T-helper 2 cell treated with Interferon-gamma antibody and Interleukin-4, amounts not matched to agents 100 ng/mL and 5 ng/mL, for 36 hours (primary cell): Measurements from ENCODE around the gene ZNF670. TPM values are rescaled to one million over a fixed set of nuclear protein-coding genes. Genes with fewer than 3 reads are reported as not detected.
"Not testable (repeated sequence)": the region's sequence is repeated elsewhere in the genome, so short reads cannot be mapped to it uniquely, and the experiment has no call there.

Experiments
- intact Hi-C: fragments of 100-400 bp; cut with micrococcal nuclease; formaldehyde crosslinking; loops from one replicate; pipeline ENCODE4 v1.15.1; 2023
- total RNA-seq: library from RNA; stranded (reverse); gene quantifications from 2 replicates; pipeline ENCODE4 v1.2.3, GENCODE V29; 2022

The ZNF670 gene
- total RNA-seq = 2.0 and 2.2 TPM in 2 replicates

DNA sequence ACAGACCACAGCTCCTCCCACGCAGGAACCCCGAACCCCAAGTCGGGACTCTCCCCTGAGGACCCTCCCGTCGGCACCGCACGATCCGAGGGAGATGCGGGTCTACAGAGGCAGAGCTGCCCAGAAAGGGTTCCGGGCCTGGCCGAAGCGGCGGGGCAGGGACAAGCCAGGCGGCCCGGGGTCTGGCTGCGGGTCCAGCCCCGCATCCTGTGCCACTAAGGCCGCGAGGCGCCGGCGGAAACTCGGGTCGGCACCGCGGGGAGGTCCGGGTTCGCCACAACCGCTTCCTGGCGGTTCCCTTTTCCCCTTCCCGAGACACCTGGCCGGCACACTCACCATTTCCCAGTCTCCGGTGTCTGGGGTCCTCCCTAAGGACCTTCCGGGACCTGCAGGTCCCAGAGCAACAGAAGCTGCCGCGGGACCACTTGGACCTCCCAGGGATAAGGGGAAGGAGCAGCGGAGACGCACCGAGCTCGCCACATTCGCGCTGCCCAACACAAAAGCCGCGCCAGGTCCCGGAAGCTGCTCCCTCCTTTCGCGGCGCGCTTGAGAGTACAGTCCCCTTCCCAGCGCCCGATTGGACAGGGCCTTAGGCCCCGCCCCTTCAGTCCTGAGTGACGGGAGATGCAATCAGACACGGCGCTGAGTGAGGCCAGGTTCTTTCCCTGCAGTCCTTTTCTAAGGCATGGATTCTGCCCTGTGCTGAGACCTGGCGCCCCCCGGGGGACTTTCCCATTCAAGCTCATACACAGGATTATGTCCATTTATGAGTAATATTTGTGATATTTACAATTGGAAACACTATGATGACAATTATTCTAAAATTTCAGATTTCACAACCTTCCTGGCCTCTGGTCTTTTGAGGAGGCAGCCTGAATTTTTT is at the start of gene ZNF670:
Gene ZNF670, minus strand, starts transcription at position 554 of the 883 bp plus-strand sequence. Its CDS starts 215 bp downstream, at position 339.
- intact Hi-C loops = loop anchor here (1.0 to 10.0 kb wide), 6 partner anchors 26 to 384 kb away; partner anchors contain the start of genes AHCTF1, ZNF496 and ZNF669

DNA sequence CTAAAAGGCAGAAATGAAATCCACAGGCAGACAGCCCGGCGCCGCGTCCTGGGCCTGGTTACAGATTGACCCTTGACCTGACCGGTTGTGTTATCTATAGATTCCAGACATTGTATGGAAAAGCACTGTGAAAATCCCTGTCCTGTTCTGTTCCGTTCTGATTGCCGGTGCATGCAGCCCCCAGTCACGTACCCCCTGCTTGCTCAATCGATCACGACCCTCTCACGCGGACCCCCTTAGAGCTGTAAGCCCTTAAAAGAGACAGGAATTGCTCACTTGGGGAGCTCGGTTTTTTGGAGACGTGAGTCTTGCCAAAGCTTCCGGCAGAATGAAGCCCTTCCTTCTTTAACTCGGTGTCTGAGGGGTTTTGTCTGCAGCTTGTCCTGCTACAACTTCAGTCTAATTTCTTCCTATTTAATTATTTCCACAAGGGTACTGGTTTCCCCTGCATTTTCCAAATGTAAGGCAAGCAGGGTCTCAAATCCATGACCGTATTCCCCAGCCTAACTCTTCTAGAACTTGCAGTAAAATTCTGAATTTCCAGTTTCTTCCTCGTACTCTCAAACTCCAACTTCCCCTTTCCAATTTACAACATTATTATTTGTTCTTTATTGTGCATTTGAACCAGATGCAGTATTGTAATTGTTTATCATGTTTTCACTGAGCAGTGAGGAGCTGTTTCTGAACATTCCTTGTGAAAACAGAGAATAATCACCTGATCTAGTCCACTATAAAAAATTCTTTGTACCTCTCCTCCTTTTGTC is 49.1 kb upstream of the ZNF670 start:
- intact Hi-C loops = loop anchor here (2.0 kb wide), 1 partner anchor 83 kb away; no protein-coding TSS in a partner anchor

DNA sequence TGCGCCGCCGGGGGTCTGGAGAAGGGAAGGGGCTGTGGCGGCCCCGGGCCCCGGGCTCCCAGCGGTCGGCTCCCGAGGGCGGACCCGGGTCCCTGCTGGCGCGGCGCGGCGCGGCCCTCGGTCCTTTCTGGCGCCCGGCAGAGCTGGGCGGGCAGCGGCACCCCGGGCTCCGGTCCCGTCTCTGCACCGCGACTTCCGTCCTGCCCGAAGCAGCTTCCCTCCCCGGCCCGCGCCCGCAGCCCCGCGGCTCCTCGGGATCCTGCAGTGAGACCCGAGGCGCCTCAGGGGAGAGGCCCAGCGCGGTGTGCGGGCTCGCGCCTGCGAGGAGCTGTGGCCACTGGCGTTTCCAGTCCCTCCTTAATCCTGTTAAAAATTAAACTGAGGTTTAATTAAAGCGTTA is 48.0 kb upstream of the ZNF670 start:
- intact Hi-C loops = loop anchor here (2.0 kb wide), 1 partner anchor 84 kb away; no protein-coding TSS in a partner anchor

DNA sequence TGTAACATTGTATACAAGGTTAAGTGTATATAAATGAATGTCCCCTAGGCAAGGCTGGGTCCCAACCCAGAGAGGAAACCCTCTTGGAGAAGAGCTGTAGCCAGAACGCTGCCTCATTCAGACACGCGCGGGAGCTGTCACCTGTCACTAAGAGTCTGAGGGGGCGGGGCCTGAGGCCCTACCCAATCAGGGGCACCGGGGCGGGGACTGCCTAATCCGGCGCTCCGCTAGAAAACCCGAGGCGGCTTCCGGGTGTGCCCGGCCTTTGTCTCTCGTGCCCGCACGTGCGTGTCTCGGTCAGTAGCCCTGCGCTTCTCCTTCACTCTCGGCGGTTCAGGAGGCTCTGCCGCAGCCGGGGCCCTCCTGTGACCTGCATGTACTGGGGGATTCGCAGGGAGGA is 47.6 kb upstream of the ZNF670 start:
- intact Hi-C loops = loop anchor here (2.0 kb wide), 1 partner anchor 85 kb away; no protein-coding TSS in a partner anchor

DNA sequence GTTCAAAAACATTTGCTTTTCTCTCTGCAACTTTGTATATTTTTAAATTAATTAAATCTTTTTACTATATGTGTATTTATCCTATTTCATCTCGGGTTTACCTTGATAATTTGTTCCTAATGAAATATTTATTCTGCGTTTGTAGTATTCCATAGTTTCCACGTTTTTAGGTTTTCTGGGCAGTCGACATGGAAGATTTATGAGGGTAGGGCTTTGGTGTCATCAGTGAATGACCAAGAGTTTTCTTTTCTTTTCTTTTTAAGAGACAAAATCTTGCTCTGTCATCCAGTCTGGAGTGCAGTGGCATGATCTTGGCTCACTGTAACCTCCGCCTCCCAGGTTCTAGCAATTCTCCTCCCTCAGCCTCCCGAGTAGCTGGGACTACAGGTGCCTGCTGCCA is 42.8 kb upstream of the ZNF670 start:
- intact Hi-C loops = no loop called here

DNA sequence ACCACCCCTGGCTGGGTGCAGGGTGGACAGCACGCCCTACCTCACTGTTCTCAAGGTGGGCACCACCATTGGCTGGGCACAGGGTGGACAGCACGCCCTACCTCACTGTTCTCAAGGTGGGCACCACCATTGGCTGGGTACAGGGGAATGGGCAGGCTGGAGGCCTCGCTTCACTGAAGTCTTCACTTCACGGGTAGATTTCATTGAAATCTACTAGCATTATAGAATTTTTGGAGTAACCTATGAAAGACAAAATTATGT is 41.7 kb upstream of the ZNF670 start:
- intact Hi-C loops = not testable (repeated sequence)

DNA sequence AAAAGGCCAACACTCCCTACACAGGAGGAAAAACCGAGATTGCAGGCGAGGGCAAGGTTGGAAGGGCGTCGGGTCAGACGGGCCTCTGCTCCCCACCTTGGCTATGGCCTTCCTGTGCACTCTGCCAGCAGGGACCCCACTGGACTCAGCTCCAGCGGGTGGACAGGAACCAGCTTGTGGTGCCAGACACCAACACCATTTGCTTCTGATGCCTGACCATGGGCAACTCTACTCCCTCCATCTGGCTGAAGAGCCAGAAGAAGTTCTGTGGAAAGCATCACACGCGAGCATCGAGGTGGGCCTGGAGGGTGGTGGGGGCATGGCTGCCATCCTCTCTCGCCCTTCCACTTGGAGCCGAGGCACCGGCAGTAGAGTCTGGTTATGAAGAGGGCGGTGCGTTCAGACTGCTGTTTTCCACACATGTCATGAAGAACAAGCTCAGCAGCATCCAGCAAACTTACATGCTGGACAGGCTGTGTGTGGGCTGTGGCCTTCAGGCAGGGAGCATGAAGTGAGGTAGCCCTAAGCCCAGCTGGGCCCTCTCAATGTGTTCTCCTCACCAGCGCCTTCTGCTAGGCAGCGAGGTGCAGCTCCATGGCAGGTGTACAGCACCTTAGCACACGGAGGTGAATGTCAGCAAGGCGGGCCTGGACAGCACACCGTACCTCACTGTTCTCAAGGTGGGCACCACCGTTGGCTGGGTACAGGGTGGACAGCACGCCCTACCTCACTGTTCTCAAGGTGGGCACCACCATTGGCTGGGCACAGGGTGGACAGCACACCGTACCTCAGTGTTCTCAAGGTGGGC is 41.2 kb upstream of the ZNF670 start:
- intact Hi-C loops = no loop called here

DNA sequence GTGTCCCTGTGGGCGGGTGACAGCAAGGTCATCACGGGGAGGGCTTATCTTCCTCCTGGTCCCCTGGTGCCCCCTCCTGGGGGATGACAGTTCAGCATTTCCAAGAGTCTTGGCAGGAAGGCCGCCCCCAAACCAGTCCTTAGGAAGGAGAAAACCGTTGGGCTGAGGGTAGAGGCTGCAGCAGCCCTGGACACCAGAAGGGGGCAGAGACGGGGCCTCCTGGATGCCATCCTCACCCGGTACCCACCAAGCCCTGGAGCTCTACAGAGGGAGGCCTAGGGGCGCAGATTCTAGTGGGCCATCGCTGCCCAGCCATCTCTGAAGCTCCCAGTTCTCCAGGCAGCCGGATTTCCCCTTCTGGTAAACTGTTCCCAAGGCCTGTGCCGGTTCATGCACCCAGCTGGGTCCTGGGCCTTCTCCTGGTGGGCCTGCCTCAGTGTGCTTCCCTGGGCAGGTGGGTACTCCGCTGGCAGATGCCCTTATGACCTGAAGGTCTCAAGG is 40.4 kb upstream of the ZNF670 start:
- intact Hi-C loops = no loop called here

DNA sequence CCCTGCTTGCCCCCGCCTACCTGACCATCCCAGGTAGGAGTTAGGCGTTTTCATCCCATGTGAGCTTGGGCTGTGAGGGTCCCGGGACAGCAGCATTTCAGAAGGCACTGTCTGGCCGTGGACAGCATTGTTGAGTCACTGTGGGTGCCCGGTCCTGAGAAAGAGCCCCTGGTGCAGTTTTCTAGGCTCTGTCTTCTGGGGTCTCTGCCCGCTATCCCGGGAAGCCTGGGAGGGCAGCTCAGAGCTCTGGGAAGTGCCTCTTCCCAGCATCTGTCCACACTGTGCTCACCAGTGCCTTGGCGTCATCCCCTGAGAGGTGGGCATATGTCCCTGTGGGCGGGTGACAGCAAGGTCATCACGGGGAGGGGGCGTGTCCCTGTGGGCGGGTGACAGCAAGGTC is 36.9 kb upstream of the ZNF670 start:
- intact Hi-C loops = no loop called here

DNA sequence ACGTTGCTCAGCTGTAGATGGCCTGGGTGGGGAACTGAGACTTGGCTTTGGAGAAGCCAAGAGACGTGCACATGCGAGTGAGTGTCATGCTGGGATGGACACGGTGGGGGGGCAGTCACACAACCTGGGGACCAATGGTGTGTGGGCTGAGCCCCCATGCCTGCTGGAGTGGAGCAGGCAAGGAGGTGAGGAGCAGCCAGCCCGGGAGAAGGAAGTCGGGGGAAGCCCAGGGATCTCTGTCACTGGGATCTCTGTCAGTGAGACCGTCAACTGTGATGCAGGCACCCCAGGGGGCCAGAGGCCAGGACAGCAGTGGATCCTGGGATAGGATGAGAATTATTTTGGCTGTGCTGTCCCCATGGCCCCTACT is 36.5 kb upstream of the ZNF670 start:
- intact Hi-C loops = no loop called here

DNA sequence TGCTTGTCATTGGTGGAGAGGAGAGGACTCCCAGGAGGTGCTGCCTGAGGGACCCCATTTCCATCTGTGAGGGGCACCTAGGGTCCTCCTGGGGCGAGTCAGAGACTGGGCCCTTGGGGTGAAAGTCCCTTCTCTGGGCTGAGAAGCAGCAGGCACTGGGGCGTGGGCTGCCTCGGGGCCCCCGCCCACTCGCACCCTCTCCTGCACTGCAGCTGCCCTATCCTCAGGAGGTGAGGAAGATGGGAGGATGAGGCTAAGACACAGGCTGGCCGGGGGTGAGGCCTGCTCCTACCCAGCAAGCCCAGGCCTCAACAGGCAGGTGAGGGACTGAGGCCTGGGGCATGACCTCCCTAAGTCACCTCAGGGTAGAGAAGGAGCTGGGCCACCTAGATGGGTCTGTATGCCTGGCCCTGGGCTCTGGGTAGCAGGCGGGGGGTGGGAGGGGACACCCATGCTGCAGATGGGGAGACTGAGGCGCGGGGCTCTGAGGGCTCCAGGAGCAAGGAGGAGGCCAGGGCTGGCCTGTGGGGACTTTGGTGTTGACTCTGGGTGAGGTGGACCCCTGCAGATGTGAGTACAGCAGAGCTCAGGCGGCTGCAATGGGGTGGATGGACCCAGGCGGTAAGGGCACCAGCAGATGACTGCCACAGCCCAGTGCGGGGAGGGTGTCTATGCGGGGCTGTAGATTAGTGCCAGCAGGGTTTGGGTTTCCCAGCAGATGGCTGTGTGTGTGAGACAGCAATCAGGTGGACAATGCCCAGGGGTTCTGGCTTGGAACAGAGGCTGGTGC is 35.9 kb upstream of the ZNF670 start:
- intact Hi-C loops = no loop called here

DNA sequence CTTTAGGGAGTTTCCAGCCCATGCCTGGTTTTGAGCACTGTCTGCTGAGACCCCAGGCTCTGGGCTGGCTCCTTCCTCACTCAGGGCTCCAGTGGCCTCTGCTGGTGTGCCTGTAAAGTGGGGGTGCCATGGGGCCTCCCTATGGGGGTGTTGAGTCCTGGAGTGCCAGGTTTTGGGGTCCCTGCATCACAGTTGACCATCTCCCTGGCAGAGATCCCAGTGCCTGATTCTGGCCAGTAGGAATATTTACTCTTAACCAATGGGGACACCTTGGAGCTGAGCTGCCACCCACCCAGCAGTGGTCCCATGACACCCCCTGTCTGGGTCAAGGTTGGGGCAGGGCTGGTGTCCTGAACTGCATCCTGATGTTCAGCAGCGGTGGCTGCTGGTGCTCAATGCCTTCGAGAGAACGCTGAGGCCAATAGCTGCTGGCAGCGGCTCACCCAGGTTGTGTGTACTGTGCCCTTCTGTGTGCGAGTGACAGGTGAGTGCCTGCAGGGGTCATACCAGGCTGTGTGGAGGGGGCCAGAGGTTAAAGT is 35.2 kb upstream of the ZNF670 start:
- intact Hi-C loops = no loop called here

DNA sequence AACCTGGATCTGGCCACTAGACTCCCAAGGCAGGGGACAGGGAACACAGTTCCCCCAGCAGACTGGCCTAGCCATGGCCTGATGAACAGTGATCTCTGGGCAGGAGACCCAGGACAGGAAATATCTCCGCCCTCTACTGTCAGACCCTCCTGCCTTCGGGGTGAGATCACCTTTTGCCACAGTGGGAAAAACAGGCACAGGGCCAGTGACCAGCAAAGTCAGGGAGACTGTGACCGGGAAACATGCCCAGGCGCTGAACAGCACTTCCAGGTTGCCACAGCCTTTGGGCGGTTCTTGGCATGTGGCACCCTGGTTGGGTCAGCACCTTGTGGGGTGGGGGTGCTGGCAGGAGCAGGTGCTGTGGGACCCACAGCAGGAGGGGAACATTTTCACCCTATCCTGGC is 34.5 kb upstream of the ZNF670 start:
- intact Hi-C loops = no loop called here

DNA sequence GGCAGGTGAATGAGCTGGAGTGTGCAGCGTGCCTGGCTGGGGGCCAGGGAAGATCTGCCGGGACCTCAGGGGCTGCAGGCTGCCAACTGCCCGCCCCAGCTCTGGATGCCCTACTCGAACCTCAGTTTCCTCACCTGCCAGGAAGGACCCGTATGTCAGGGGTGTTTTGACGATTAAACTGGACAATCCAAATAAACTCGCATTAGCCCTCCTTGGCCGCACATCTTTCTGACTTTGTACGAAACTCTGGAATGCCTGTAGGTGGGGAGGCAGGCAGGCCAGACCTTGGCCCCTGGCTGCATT is 33.8 kb upstream of the ZNF670 start:
- intact Hi-C loops = no loop called here

DNA sequence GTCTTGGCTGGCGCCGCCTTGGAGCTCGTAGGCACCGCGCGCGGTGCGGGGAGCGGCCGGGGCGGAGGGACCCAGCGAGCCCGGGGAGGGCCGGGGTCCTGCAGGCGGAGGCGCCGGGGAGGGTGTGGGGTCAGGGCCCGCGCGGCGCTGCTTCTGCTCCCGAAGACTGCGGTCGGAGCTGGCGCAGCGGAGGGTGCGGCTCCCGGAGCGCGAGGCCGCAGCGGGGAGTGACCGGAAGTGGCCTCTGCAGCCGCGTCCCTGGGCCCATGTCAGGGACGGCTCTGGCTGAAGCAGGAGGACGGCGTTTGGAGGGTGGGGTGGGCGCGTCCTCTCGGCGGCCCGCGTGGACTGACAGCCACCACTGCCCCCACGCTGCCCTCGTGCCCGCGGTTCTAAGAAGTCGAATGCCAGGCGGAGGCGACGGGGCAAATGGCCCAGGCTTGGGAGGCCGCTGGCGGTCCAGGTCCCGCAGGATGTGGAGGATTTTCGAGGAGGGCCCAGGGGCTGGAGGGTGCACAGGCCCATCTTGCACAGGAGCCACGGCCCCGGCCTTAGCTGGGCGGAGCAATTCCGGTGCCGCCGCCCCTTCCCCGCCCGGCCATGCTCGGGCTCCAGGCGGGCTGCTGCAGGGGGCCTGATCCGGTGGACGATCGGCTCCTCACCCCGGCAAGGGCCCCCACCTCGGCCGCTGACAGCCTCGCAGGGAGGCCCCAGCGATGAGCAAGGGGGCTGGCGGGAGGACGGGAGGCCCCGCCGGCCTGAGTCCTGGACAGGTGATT is 33.3 kb upstream of the ZNF670 start:
- intact Hi-C loops = no loop called here

DNA sequence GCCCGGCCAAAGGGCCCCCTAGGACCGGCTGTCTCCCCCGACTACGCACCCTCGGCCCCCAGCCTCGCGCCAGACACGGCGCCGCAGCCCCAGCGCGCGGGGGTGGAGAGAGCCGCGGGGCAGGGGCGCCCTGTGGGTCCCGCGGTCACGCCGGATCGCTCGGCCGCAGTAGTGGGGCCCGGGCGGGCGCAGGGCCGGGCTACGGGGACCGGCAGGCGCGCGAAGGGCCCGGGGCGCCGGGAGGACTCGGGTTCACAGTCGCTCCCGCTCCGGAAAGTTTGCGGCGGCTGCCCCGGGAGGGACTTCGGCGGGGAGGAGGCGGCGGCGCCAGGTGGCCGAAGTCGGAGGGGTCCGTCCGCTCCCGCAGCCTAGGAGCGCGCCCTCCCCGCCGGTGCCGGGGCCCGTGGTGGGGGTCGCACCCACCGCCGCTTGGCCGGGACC is 32.7 kb upstream of the ZNF670 start:
- intact Hi-C loops = no loop called here

DNA sequence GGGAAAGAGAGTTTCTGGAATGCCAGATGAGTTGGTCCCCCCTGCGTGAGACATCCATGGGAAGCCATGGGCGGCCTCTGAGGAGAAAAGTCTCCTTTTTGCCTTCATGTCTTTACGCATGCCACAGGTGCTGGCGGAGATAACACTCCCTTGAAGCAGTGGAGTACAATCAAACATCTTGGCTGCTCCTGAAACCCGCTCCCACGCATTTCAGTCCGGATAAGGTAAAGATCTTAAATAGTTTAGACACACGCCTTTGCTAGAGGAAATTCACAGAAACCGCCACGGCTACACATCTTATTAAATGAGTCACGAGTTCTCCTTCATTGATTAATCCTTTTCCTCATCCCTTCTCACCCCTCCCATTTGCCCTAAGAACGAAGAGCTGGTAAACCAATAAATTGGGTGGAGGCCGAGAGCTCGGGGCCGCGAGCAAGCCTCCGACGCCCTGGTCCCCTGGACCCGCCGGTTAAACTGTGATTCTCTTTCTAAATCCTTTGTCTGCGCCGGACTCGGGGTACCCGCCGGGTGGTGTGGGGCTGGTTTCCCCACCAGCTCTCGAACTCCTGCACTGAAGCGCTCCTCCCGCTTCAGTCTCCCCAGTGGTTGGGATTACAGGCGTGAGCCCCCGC is 32.1 kb upstream of the ZNF670 start:
- intact Hi-C loops = no loop called here

DNA sequence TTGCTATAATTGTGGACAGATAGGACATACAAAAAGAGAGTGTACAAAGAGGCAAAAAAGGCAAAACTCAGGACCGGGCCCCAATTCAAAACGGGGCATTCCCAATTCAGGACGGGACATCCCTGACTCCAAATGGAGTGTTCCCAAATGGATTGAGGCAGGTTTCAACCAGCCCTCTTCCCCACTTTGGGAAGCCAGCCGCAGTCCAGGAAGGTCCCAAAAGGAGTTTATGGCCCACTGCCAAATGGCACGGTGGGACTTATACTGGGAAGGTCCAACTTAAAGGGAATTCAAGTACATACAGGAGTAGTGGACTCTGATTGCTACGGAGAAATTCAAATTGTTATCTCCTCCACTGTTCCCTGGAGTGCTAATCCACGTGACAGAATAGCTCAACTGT is 29.1 kb upstream of the ZNF670 start:
- intact Hi-C loops = loop anchor here (10.0 kb wide), 1 partner anchor 227 kb away; the partner anchor contains the start of gene ZNF496

DNA sequence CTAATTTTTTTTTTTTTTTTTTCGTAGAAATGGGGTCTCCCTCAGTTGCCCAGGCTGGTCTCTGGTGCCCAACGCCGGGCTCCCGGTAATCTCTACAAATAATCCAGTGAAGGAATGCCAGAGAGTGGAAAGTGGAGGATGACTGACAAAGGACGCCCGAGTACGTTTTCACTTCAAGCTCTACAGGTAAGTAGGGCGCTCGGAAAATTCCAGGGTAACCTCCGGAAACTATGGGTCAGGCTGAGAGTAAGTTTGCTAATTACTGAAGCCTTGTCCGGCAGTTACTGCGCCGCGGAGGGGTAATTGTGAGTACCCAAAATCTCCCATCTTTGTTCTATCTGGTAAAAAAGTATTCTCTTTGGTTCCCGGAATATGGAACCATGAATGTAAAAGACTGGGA is 27.4 kb upstream of the ZNF670 start:
- intact Hi-C loops = loop anchor here (10.0 kb wide), 1 partner anchor 229 kb away; the partner anchor contains the start of gene ZNF496
